HG03565 (cell line): ENCODE results near the gene CACTIN.

Source experiments
- ATAC-seq: cut with Tn5 transposase; IDR thresholded peaks from one replicate; pipeline ENCODE4 v1.9.1; 2021; ENCODE audit warnings: mild to moderate bottlenecking, moderate library complexity; ENCODE audit not compliant: unreplicated experiment

The CACTIN gene

GRCh38 chr19:3610745-3611717, 15.6 kb downstream of the CACTIN start:
- no peak for ATAC-seq

GRCh38 chr19:3609779-3610719, 16.5 kb downstream of the CACTIN start:
- no peak for ATAC-seq

GRCh38 chr19:3608750-3609322, 17.8 kb downstream of the CACTIN start:
- ATAC-seq, result no peak

- ATAC-seq, result no peak
These were observed 18.4 kb downstream of the CACTIN start for GRCh38 chr19:3608079-3608641.

GRCh38 chr19:3607303-3608078, 19.1 kb downstream of the CACTIN start:
- ATAC-seq, result no peak

GRCh38 chr19:3606690-3607289, 19.8 kb downstream of the CACTIN start, which contains the start of gene TBXA2R:
TSS of gene TBXA2R (minus strand) at chr19:3606875. CDS start at chr19:3600634, 6,241 bp downstream.
- ATAC-seq, result no peak

GRCh38 chr19:3606174-3606689, 20.4 kb downstream of the CACTIN start:
- ATAC-seq, result no peak

- ATAC-seq, result no peak
These were observed 20.8 kb downstream of the CACTIN start for GRCh38 chr19:3605770-3606169.

- no peak for ATAC-seq
These were observed 21.2 kb downstream of the CACTIN start for GRCh38 chr19:3605361-3605760.

- no peak for ATAC-seq
These were observed 21.6 kb downstream of the CACTIN start for GRCh38 chr19:3604987-3605343.

GRCh38 chr19:3604227-3604986, 22.2 kb downstream of the CACTIN start:
- no peak for ATAC-seq

GRCh38 chr19:3603121-3603811, 23.3 kb downstream of the CACTIN start:
- ATAC-seq, result no peak

- ATAC-seq, result no peak
These were observed 25.6 kb downstream of the CACTIN start for GRCh38 chr19:3601021-3601420.

- ATAC-seq, result no peak
These were observed 26.8 kb downstream of the CACTIN start for GRCh38 chr19:3599776-3600187.

- no peak for ATAC-seq
These were observed 31.0 kb downstream of the CACTIN start for GRCh38 chr19:3595521-3596061.

- no peak for ATAC-seq
These were observed 33.4 kb downstream of the CACTIN start for GRCh38 chr19:3593156-3593555.

- no peak for ATAC-seq
These were observed 34.5 kb downstream of the CACTIN start for GRCh38 chr19:3591876-3592613.
